Measurements from ENCODE around the gene CPT1C. TPM values are rescaled to one million over a fixed set of nuclear protein-coding genes. Genes with fewer than 3 reads are reported as not detected.

The CPT1C gene
- total RNA-seq, 4 donors from 2014 or later, result 0.44 to 4.1 (median 2.2) TPM

GRCh38 chr19:49645592-49645991 lies 45.3 kb upstream of the CPT1C start:
- Histone ChIP-seq H3K4me3 (no peak overlapping the region), H3K27me3 (no peaks in the 10 kb centered on the region), H3K27ac (no peak overlapping the region), H3K4me1 (peaks cover 0 to 42% (median 15%) of the 10 kb centered on the region in 4 donors), H3K36me3 (peaks cover 0 to 57% (median 21%) of the 10 kb centered on the region in 3 donors), H3K9me3 (no peaks in the 10 kb centered on the region)
- no peak for DNase-seq (ENCODE audit: low spot score in 2 of 2)
- WGBS, 2 donors, result 85 to 87% methylated on average over 11 of the region's 11 CpGs
- TF ChIP-seq CTCF (IDR thresholded peaks at IDR 0.05) (no peak), EP300 (IDR thresholded peaks at IDR 0.05) (no peak), POLR2A (IDR thresholded peaks at IDR 0.05) (no peak)

- no peak for DNase-seq (ENCODE audit: low spot score in 2 of 2)
- peaks cover 0 to 61% (median 21%) of the 10 kb centered on the region in 3 donors for H3K36me3 ChIP-seq
- H3K27ac ChIP-seq, result no peak overlapping the region
- H3K9me3 ChIP-seq, result no peaks in the 10 kb centered on the region
- 91 to 92% methylated on average over 13 of the region's 13 CpGs for WGBS, 2 donors
- TF ChIP-seq POLR2A (IDR thresholded peaks at IDR 0.05), result no peak
- no peak for TF ChIP-seq EP300 (IDR thresholded peaks at IDR 0.05)
- no peak for TF ChIP-seq CTCF (IDR thresholded peaks at IDR 0.05)
- H3K27me3 ChIP-seq, result no peaks in the 10 kb centered on the region
- no peak overlapping the region for H3K4me3 ChIP-seq
- peaks cover 0 to 42% (median 15%) of the 10 kb centered on the region in 4 donors for H3K4me1 ChIP-seq
These were observed 44.9 kb upstream of the CPT1C start for GRCh38 chr19:49645995-49646394.

DNA sequence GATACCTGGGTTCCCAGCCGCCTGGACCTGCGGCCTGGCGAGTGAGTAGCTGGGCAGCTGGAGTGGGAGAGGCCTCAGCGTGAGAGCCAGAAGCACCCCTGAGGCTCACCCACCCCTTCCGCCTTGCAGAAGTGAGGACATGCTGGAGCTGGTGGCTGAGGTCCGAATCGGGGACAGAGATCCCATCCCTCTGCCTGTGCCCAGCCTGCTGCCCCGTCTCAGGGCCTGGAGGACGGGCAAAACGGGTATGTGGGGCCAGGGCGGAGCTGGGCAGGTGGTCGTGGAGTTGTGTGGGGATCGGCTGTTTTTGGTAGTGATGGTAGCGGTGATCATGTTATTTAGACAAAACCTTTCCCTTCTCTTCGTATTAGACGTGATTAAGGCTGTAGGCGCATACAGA lies 44.3 kb upstream of the CPT1C start:
- Histone ChIP-seq H3K36me3 (peaks cover 0 to 67% (median 21%) of the 10 kb centered on the region in 3 donors), H3K4me1 (peaks cover 0 to 37% (median 13%) of the 10 kb centered on the region in 4 donors), H3K27ac (no peak overlapping the region), H3K4me3 (no peak overlapping the region), H3K9me3 (no peaks in the 10 kb centered on the region), H3K27me3 (no peaks in the 10 kb centered on the region)
- WGBS, 2 donors, result 90 to 94% methylated on average over 17 of the region's 17 CpGs
- DNase-seq (ENCODE audit: low spot score in 2 of 2), result no peak
- TF ChIP-seq POLR2A (IDR thresholded peaks at IDR 0.05), result no peak
- no peak for TF ChIP-seq CTCF (IDR thresholded peaks at IDR 0.05)
- TF ChIP-seq EP300 (IDR thresholded peaks at IDR 0.05), result no peak

GRCh38 chr19:49651029-49651819 lies 39.7 kb upstream of the CPT1C start:
- TF ChIP-seq POLR2A (IDR thresholded peaks at IDR 0.05) (no peak), EP300 (IDR thresholded peaks at IDR 0.05) (no peak), CTCF (IDR thresholded peaks at IDR 0.05) (no peak)
- no peaks in the 10 kb centered on the region for H3K9me3 ChIP-seq
- WGBS, 2 donors, result 96 to 97% methylated on average over 62 to 63 of the region's 72 CpGs
- H3K27me3 ChIP-seq, result no peaks in the 10 kb centered on the region
- H3K27ac ChIP-seq, result no peak overlapping the region
- peaks cover 5 to 100% (median 46%) of the 10 kb centered on the region in 3 donors for H3K36me3 ChIP-seq
- H3K4me3 ChIP-seq, result no peak overlapping the region
- peaks cover 0 to under 1% (median 0%) of the 10 kb centered on the region in 4 donors for H3K4me1 ChIP-seq
- no peak for DNase-seq (ENCODE audit: low spot score in 2 of 2)

- 97% methylated on average over 95 to 108 of the region's 110 CpGs for WGBS, 2 donors
- H3K4me1 ChIP-seq, result no peaks in the 10 kb centered on the region
These were observed 38.9 kb upstream of the CPT1C start for GRCh38 chr19:49651820-49652550.

More at GRCh38 chr19:49651820-49652550, 38.9 kb upstream of the CPT1C start:
- TF ChIP-seq CTCF (IDR thresholded peaks at IDR 0.05), result no peak
- TF ChIP-seq EP300 (IDR thresholded peaks at IDR 0.05), result no peak
- no peak for TF ChIP-seq POLR2A (IDR thresholded peaks at IDR 0.05)
- Histone ChIP-seq H3K36me3 (peaks cover 5 to 100% (median 39%) of the 10 kb centered on the region in 3 donors), H3K4me3 (no peak overlapping the region), H3K27me3 (no peaks in the 10 kb centered on the region), H3K27ac (no peak overlapping the region), H3K9me3 (no peaks in the 10 kb centered on the region)
- no peak for DNase-seq (ENCODE audit: low spot score in 2 of 2)

Measured in tibial nerve (tissue), 4 donors.